Left renal pelvis (tissue), 4 donors: Measurements from ENCODE around the gene ANKMY2. TPM values are rescaled to one million over a fixed set of nuclear protein-coding genes. Genes with fewer than 3 reads are reported as not detected.

Experiments
- DNase-seq, 4 donors: peaks; one replicate each; pipeline ENCODE4 v3.0.0-alpha.2; 2013; ENCODE audit warnings: low read depth in 4 of 4, low spot score in 3 of 4
- polyA plus RNA-seq, 4 donors: library from polyadenylated mRNA; unstranded; fragments of 120-200 nt; gene quantifications; one replicate each; pipeline ENCODE4 v1.2.1, GENCODE V29; 2013; ENCODE audit not compliant: insufficient read length in 4 of 4

Gene ANKMY2
- polyA plus RNA-seq, 4 donors: 30.7 to 40.0 (median 33.0) TPM

DNA sequence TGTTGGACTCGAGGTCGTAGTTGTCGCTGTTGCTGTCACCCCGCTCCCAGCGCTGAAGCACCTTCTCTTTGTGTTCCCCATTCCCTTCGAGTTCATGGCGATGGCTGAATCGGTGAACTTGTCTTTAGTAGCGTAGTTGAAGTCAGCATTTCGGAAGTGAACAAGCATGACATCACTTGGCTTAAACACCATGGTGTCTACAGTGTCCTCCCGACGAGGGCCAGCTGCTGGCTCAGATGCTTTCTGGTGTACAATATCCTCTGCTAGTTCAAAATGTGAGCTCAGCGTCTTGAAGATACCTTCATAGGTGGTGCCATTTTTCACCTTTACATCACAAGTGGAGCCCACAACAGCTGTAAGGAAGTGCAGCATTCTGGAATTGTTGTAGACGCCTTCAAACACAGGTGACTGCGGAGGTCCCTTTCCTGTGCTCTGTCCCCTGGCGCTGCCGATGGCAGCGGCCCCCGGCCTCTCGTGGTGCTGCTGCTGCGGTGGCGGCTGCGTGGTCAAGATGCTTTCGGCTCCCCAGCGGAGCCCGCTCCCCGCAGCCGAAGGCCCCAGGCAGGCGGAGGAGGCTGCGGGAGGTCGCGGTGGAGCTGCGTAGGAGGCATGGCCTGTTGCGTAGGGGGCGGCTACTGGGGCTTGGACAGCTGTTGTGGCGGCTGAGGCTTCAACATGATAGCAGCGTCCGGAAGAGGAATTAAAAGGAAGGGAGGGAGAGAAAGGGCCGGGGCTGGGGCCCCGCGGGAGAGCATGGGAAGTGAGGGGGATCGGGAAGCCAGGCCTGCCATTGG is 59.3 kb downstream of the ANKMY2 start:
- DNase-seq: no peak

- no peak for DNase-seq
Measured at GRCh38 chr7:16585540-16585939, 60.0 kb downstream of the ANKMY2 start.

GRCh38 chr7:16583834-16584233 is 61.7 kb downstream of the ANKMY2 start:
- no peak for DNase-seq

DNA sequence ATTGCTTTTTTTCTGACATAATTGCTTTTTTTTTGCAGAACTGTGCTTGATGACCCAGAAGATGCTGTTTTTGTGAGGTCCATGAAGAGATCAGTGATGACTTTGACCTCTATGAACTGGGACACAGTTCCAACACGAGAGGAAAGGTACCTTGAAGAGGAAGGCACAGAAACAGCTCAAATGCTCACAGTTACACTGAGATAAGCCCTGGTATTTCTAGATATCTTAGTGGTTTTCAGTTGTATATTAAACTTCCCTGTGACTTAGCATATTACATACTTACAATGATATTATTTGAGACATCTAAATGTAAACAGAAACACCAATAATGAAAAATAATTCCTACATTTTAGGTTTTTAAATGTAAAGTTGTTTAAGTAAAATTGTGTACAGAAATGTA is 64.3 kb downstream of the ANKMY2 start:
- DNase-seq: no peak

- no peak for DNase-seq
Measured at GRCh38 chr7:16579216-16579615, 66.3 kb downstream of the ANKMY2 start.

DNA sequence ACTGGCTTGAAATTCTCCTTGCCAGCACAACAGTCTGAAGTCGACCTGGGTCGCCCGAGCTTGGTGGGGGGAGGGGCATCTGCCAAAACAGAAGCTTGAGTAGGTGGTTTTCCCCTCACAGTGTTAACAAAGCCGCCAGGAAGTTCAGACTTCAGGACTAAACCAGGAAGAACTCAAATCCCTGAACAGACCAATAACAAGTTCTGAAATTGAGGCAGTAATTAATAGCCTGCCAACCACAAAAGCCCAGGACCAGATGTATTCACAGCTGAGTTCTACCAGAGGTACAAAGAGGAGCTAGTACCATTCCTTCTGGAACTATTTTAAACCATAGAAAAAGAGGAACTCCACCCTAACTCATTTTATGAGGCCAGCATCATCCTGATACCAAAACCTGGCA is 73.6 kb downstream of the ANKMY2 start:
- DNase-seq: no peak

GRCh38 chr7:16564909-16565426 is 80.6 kb downstream of the ANKMY2 start:
- peak in 3 of 4 donors; percentile 36 to 55 (median 44) for DNase-seq

DNA sequence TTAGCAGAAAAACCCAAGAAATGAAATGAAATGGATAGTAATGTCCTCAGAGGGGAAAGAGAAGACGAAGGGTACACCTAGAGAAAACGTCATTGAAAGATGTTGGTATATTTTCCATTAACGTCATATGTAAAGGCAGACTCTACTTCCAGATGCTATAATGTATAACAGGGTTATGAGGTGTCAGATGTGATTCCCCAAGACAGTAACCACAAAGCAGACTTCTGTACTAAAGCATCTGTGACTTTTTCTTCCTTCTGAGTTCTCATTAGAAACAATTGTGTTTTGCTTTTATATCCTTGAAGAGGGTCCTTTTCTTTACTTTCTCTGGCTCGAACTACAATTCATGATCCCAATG is 81.6 kb downstream of the ANKMY2 start:
- no peak for DNase-seq

GRCh38 chr7:16563281-16564022 is 82.1 kb downstream of the ANKMY2 start:
- DNase-seq: no peak

DNA sequence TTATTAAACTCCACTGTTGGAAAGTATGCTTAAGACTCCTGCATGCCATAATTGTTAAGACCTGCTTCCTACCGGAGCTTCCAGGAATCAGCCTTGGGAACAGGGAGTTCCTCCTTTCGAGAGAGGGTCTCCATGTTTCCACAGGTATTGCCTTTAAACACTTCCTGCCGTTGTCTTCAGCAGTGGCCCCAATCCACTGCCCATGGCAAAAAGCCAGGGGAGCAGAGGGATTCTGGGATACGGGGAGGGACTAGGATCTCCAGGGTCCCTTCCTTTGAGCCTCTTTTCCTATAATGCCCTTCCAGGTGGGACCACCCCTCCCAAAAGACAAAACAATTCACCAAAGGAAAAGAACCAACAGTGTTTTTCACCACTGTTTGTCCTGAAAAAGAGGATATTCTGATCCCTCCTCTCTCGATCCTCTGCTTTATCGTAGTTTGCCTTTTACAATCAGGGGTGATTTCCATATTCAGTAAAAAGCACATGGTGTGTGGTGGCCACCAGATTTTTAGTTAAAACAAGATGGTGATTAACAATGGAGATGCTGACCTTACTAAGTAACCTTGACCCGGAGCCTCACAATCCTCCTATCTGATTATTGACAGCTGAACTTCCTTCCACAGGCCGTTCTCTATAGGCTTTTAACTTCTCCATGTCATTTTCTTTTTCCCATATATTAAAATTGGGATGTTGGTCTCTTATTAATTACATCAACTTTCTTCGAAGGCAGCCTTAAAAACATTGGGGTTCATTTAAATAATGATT is 82.9 kb downstream of the ANKMY2 start:
- DNase-seq: no peak

DNA sequence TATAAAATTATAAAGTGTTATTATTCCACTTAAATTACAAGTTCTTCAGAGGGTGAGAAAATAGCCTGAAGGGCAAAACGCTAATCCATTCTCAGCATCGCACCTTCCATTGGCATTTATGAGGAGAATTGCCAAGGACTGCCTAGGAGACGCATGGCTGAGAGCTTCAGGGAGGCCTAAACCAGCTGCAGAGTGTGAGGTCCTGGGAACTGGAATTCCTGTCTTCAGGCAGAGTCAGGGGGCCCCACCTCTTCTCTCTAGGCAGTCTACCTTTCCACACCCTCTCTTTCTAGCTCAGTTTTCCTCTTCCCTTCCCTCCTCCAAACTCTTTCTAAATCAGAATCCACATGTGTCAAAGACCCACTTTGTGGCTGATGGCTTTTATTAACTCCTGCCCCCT is 83.6 kb downstream of the ANKMY2 start:
- DNase-seq: no peak

DNA sequence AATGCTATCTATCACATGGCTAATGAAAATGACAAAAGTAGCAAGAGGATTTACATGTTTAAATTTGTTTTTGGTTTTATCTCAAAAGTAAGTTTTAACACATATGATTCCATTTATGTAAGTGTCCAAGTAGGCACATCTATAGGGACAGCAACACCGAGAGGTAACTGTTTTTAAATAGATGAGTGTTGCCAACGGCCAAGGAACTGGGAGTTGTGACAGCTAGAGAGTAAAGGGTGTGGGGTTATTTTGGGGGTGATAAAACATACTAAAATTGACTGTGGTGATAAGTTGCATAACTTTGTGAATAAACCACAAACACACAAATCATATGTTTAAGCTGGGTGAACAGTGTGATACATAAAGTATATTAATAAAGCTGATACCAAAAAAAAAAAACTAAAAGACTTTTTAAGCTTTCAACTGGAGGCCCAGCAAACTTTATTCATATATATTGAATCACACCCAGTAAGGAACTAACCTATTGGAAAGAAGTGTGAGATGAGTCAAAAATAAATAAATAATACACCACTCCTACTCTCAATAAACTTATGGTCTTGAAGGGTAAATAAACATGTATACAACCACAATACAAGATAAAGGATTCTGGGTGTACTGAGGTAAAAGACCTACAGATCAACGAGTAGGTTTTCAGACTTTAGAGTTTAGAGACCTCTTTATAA is 85.9 kb downstream of the ANKMY2 start:
- DNase-seq: no peak

DNA sequence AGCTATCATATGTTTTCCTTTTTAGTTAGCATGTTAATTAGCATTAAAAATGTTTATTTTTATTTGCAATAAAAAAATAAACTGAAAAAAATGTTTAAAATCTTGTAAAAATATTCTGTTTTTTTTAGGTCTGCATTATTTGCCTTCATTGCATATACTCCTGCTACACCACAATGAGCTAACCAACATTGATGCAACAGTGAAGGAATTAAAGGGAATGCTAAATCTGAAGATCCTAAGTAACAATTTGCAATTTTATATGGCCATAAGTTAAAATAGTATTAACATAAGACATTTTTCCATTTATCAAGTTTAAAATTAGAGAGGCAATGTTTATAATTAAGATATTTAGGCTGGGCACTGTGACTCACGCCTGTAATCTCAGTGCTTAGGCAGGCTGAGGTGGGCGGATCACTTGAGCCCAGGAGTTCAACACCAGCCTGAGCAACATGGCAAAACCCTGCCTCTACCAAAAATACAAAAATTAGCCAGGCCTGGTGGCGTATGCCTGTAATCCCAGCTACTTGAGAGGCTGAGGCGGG is 86.7 kb downstream of the ANKMY2 start:
- DNase-seq: no peak

GRCh38 chr7:16556359-16556758 is 89.2 kb downstream of the ANKMY2 start:
- no peak for DNase-seq

- no peak for DNase-seq
Measured at GRCh38 chr7:16554518-16555236, 90.9 kb downstream of the ANKMY2 start.

DNA sequence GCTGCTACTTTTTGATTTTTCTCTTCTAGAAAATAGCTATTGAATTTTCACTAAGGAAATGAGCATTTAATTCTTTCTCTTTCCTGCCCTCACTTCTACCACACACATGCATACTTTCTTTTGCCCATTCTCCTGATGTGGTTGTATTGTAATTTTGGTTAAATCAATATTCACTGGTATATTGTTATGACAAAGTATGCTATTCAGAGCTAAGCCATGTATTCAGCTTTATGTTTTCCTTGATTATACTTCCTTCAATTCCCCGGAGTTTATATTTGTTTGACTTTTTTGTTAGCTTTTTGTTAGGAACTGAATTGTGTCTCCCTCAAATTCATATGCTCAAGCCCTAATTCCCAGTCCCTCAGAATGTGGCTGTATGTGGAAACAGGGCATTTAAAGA is 94.9 kb downstream of the ANKMY2 start:
- no peak for DNase-seq
